CD4-positive, alpha-beta T cell treated with Interferon gamma for 1 hour (primary cell): ENCODE data around the gene SLC22A23.

Experiments
- DNase-seq: peaks from one replicate; pipeline ENCODE4 v3.0.0-alpha.2; 2020

SLC22A23 gene

DNA sequence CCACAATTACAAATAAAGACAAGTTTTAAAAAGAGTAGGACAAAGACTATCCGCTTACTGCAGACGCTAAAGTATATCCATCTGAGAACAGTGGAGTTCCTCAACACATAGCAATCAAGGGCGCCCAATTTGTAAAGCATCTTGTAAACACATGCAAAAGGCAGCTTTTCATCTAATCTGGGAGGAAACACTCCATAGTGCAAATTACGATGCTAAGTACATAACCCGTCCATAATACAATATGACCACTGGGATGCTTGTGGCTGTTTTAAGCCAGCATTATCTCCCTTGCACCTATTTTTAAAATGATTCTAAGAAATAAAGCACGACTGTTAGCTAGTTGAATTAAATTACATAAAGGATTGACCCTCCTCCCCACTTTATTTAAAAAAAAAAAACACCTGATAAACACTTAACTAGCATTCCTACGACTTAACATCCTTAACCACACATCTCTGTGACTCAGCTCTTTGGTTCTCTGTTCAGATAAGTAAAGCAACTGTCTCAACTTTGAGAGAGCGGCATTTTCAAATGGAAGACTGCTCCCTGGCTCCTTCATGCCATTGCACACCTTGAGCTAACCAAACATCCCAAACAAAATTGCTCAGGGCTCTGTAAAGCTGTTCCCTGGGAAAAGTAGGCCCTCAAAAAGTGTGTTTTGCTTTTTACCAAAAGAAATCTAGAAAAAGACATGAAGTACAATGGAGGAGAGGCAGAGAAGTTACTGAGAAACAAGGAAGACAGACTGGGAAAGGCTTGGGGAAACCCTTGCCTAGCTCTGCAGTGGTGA, 14.2 kb downstream of the SLC22A23 start:
- no peak for DNase-seq

DNA sequence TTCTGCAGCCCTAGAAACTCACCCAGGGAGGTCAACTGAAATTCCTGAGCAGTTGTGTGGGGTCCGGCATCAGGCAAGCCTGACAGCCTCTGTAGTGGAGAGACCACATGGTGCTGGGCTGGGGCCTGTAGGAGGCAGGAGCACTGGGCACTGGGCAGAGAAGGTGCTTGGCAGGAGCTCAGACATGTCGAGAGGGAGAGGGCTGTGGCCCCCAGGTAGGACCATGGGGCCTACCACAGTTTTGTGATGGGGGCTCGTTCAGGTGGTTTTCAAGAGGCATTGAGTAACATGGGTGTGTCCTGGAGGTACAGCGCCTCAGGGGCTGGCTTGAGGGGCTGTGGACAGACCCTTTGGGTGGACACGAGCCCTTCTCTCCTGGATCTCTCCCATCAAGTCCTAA, 15.9 kb downstream of the SLC22A23 start:
- DNase-seq: no peak

DNA sequence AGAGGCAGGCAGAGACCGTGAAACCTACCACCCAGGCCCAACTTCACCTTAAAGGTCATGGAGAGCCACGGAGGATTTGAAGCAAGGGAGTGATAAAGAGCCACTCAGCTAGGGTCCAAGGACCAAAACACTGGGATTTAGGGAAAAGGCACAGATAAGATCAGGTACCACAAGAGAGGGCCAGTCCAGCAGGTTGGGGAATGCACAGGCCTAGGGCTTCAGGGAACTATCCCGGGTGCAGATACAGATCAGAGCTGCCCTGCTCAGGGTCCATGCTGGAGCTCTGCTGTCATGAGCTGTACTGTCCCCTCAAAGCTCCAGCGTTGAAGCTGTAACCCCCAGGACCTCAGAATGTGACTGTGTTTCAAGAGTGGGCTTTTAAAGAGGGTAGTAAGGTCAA, 16.9 kb downstream of the SLC22A23 start:
- DNase-seq: no peak

DNA sequence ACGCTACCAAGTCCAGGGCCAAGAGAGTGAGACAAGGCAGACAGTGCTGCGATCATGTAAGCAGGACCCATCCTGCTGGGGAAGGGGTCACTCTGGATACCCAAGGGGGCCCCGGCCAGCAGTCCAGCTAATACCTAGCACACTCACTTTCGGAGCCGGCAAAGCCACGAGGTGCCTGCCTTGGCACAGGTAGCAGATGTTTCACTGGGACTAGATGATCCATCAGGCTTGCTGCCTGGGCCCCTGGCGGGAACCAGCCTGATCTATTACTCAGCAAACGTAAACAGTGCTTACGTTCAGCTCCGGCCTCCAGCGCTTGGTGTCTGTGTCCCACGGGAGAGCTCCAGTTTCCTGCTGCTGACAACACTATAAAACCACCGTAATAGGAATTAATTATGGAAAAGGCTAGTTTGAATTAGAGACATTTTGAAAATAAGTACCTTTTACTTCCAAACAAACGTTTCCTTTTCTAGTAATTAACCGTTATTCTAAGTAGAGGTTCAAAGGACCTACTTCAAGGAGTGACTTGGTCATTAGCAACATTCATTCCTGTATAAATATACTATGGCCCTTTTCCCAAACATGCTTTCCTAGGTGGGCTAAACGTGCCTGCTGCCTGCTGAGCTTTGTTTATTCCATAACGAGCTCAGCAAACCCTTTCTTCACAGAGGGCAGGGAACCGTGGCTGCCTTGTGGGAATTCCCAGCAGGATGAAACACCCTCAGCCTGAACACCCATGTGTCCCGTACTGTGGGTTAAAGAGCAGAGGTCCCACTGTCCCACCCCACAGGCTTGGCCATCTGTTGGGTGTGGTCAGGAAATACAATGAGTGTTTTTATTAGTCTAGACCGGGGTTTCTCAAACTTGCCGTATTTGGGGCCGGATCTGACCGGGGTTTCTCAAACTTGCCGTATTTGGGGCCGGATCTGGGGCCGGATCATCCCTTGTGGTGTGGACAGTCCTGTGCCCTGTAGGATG, 18.4 kb downstream of the SLC22A23 start:
- no peak for DNase-seq

DNA sequence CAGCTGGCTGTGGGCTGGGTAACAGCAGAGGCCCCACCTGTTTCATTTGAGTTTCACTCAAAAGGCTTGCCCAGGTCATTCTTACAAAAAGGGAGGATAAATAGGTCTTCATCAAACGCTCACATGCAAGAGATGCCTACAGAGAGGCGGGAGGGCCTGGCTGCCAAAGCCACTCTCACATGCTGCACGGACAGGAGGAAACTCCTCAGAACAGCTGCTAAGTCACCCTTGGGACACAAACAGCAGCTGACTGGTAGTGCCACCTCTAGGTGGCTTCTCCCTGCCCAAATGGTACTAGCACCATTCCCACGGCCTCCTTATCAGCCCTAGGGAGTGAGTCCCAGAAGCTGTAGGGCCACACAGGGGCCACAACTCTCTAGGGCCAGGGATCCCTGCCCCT, 23.8 kb downstream of the SLC22A23 start:
- no peak for DNase-seq

DNA sequence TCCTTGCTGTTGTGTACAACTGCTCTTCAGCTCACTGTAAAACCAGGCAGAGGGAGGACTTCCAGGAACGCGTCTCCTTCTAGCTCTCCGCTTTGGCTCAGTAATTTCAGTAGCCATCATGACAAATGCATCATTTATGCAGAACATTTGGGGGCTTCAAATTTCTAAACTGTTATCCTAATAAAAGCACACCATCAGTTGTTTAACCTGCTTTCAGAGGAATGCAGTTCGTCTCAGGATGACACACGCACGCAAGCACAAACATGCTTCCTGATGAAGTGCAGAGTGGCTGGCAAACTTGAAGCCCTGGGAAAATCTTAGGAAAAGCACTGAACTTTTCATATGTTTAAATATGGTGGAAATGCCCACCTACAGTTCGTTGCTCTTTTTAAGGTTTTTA, 24.4 kb downstream of the SLC22A23 start:
- DNase-seq: no peak

DNA sequence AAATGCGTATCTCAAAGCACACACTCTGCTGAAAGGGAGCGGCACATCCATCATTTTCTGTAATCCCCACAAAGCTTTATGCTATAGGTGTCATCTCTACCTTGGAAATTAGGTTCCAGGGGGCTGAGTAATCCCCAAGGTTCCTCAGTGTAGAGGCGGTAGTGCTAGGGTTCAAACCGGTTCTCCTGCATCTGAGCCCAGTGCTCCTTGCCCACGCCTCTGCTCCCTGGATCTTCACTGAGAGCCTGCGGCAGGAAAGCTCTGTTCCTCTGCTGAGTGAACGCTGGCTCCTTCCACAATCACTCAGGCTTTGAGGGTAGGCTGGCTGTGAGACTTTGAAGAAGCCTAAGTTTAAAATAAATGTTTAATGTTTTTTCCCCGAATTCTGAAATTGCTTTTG, 24.9 kb downstream of the SLC22A23 start:
- no peak for DNase-seq

DNA sequence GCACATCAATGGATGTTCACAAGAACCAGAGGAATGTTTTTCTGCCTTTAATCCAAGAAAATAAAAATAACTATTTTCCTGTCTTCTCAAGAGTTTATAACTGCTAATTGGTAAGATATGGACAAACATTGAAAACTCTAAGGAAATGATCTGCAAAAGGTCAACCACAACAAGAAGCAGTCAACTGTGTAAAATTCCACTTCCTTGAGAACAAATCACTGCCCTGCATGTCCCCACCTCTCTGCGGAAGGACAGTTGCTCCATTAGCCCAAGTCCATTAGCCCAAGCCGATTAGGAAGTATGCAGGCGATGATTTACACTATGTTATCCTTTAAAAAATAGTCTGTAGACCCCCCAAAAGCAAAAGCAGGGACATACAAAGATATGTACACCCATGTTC, 27.6 kb downstream of the SLC22A23 start:
- DNase-seq: no peak

DNA sequence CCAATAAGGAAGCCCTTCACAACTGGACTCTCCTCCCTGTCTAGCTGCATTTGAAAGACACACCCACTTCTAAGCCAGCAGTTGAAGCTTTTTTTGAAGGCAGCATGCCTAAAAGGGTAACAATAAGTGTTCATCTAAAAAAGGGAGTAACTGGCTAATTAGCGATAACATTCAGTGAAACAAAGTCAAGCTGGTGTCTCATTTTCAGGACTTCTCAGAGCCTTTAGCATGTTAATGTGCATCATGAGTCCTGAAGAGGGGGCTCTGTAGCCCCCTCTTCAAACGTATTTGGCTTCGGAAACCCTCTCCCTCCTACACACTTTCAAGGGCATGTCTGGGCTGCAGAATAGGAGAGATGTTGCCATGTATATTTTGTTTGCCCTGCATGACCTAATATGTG, 28.1 kb downstream of the SLC22A23 start:
- no peak for DNase-seq

DNA sequence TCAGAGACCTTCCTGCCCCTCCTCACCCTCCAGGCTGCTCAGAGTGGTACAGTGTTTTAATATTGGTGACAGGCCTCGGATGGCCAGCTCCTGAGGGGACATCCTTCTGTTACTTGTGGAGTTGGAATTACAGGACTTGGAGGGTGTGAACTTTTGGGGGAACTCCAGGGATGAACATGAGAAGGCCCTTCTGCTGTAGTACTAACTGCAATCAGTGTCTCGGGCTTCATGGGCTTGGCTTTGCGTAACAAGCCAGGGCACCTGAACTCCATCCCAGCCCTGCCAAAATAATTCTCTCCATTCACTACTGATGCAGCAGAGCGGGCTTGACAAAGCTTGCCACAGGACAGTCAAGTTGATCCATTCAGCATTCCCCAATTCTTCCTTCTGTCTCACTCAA, 28.6 kb downstream of the SLC22A23 start:
- no peak for DNase-seq

DNA sequence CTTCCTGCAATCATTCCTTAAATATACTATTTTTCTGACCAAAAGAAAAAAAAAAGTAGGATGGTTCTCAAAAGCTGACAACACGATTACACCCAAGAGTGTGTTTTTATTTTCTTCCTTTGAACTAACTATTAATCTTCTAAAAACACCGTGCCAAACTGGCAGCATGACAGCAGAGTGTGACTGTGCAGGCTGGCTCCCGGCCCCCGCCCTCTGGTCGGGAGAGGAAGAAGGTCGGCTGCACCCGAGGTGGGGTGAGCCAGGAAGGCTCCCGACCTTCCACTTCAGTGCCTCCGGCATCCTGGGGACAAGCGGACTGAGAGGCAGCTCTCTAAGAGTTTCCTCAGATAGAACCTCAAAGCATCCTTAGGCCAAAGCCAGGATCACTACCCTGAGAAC, 29.2 kb downstream of the SLC22A23 start:
- DNase-seq: no peak

DNA sequence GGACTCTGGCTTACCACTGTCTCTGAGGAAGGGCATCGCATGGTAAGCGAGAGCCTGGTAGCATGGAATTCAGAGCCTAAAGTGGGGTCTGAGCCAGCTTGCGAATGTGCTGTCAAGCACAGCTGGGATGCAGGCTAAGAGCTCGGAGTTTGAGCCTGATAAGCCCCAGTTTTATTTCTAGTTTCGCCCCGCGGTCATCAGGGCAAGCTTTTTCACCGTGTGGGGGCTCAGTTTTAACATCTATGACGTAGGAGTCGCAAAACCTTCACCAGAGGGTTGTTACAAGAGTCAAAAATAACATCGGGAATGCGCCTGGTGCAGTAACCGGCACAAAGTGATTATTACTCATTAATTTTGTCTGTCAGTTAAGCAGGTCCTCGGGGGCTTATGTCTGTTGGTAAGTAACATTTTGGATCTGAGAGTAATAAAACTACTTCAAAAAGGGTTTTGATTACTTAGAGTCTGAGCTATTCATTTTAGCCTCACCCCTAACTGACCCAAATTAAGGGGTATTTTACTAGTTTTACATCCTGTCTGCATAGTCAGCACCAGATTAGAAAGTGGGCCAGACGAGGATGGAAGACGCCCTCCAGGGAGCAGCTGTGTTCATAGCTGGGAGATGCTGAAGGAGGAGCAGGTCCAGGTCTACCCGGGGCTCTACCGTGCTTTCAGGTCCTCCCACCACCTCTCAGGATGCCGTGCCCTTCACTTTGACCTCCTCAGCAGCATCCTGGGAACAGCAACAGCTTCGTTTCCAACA, 29.7 kb downstream of the SLC22A23 start:
- no peak for DNase-seq

DNA sequence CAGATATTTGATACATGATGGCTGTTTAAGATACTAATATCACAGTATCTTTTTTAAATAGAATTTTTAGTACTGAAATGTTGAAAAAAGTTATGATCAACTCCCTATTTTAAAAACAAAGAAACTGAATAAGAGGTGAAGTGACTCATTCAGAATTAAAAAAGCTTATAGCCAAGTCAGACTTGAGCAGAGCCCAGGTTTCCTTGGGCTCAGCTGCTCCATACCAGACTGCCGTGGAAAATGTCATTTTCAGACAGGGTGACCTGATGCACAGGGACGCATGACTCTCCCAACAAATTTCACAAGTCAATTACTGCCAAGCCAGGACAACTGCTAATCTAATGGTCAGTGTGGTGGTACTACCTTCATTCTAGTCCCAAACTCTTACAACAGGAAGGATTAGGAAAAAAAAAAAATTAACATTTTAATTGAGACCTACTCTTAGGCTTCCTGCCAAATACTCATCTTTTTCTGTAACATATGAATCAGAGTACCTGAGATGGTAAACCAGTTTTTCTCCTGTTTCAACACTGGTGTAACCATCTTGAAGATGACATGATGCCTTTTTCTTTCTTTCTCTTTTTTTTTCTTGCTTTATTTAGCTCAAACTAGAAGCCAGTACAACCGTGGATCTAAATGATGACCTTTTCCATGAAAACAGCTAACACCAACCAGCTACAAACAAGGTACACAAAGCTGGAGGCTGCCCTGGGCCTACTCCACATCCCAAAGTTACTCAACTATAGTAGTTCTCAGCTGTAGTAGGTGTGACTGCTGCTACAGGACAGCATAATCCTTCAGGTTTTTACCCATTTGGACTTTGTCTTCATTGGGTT, 30.5 kb downstream of the SLC22A23 start:
- no peak for DNase-seq

DNA sequence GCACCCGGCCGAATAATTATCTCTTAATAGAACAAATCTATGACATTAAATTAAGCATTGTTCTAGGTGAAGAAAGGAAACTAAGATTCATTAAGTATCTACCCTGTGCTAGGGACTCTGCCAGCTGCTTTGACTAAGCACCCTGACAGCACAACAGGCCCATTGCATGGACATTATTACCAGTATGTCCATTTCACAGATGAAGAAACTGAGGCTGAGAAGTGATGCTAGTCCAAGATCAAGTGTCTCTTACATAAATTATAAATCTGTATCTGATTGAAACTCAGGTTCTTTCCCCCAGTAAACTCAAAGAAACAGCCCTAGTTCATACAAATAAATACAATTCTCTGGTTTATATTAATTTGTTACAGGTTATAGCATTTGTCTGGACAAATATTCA, 31.3 kb downstream of the SLC22A23 start:
- no peak for DNase-seq

DNA sequence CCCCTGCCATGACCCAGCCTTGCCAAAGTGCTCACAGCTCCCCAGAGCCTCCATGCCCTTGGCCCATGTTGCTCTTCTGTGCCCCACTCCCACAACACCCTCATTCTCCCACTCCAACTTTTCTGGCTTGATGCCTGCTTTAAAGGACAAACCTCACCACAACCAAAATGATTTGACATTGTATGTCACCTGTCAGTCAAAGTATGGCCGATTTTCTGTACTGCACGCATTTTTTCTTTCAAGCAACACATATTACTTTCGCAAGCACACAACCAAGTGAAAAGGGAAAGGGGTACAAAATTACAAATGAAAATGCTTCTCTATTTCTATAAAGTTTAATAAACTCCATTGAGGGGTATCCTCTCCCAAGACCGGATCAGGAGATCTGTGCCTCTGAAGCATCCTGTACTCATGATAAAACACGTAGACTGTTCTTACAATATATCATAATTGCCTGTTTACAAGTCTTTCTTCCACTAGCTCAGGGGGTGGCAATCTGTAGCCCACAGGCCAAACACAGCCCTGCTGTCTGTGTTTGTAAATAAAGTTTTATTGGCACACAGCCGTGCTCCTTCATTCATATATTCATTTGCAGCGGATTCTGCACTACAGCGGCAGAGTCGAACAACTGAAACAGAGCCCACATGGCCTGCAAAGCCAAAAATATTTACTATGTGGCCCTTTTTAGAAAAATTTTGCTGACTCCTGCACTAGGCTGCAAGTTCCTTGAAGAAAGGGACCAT, 32.5 kb downstream of the SLC22A23 start:
- no peak for DNase-seq

DNA sequence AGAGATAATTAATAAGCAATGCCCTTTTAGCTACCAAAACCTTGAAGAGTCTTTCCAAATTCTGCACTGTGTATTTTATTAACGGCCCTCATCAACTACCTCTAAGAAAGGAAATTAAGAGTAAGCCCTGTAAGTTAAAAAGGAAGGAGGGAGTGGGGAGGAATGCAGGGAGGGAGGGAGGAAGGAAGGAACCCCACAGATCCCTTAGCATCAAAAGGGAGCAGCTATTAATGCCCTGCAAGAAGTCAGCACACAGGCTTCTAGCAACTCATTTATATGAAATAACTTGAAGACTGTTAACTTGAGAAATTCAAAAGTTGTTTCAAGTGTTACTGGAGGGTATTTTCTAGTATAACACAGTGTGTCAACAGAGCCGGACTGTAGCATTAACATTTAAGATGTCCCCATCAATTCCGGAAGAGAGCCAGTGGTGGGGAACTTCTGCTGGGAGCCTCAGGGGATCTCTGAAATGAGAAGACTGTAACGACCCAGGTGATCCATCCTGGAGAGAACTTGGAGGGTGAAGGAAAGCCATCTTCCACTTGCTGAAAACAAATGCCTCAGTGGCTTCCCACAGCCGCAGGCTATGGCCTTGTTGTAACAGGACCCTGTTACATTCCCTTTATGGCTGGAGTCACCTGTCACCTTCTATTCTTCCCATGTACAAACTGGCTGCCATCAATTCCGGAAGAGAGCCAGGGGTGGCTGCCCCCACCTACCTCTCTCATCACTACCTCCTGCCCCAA, 33.2 kb downstream of the SLC22A23 start:
- no peak for DNase-seq

DNA sequence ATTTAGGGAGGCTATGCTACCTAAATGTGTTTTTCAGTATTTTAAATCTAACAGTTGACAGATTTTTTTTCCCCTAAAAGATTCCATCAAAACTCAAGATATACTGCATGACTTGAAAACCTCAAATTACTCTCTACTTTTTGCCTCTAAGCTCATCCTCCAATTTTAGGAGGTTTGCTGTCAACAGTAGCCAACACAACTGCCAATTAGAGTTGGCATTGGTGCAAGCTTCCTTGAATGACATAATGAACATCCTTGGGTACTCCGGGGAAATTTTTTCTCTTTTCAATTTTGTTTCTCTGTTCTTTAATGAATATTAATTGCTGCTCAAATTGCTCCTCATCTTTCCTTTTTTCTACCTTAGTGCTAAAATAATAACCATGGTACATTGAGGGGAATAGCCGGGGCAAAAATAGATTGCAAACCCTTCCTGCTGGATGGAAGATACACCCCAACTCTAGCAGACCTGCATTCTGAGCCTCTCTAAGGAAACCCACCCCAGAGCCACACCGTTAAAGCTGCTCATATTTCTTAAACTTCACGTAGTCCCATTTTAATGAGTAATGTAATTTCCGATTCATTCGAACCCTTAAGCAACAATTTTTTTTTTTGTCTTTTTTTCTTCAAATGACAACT, 34.3 kb downstream of the SLC22A23 start:
- DNase-seq: no peak

DNA sequence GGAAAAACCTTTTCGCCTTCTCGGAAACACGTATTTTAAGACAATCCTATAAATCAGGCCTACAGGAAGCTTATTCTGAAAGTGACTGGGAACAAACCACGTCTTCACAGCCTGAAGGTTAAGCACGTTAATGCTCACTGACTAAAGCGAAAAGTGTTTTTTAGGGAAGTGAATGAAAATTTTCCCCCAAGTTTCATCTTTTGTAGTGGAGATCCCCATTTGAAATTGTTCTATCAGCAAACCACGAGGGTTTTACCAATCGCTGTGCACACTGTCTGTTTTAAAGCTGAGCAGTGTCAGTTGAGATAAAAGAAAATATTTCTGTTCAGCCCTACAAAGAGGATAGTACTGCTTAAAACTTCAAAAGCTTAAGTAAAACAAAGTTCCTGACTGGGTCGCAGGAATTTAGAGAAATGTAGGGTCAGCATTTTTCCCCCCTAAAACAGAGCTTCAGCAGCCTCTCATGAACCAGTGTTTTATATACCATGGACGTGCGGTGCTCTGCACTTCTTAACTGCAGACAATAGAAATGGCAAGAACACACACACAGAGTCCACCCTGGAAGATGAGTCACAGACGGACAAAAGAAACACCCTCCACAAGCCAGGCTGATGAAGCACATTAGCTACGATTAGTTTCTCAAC, 34.9 kb downstream of the SLC22A23 start:
- DNase-seq: no peak

DNA sequence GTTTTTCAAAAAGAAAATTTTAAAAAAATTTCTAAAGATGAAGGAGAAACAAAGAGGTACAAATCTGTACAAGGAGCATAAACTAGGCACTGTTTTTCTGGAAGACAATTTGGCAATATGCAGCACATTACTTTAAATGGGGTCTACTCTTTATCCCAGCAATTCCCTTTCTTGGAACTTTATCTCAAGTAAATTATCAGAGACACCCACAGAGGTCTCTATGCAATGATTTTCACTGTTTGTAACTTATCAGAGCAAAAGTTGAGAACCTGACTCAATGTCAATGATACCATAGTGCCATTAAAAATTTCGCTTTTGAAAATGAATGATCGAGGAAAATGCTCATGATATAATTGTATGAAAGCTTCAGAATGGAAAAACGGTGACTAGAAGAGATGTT, 35.7 kb downstream of the SLC22A23 start:
- no peak for DNase-seq
